ENCODE results near the gene EHMT2.
"Not testable (repeated sequence)": the region's sequence is repeated elsewhere in the genome, so short reads cannot be mapped to it uniquely, and the experiment has no call there.

EHMT2 gene

GRCh38 chr6:31911826-31912585, 14.5 kb upstream of the EHMT2 start:
- DNase-seq = no peak

- not testable (repeated sequence) for DNase-seq
Observed at GRCh38 chr6:31909298-31909697, 11.8 kb upstream of the EHMT2 start.

- DNase-seq = peak in 1 of 2 experiments; percentile 52
Observed at GRCh38 chr6:31908791-31909190, 11.3 kb upstream of the EHMT2 start.

- DNase-seq = not testable (repeated sequence)
Observed at GRCh38 chr6:31908255-31908654, 10.8 kb upstream of the EHMT2 start.

- no peak for DNase-seq
Observed at GRCh38 chr6:31907158-31907813, 9.8 kb upstream of the EHMT2 start.

- DNase-seq = not testable (repeated sequence)
Observed at GRCh38 chr6:31906727-31907126, 9.2 kb upstream of the EHMT2 start.

- no peak for DNase-seq
Observed at GRCh38 chr6:31906122-31906521, 8.6 kb upstream of the EHMT2 start.

GRCh38 chr6:31905041-31905440, 7.5 kb upstream of the EHMT2 start:
- no peak for DNase-seq

GRCh38 chr6:31903957-31904356, 6.5 kb upstream of the EHMT2 start:
- no peak for DNase-seq

GRCh38 chr6:31901953-31902643, 4.6 kb upstream of the EHMT2 start, which contains the start of gene ZBTB12:
Gene ZBTB12, minus strand, starts transcription at chr6:31902086. Its CDS starts 781 bp downstream, at chr6:31901305.
- peak; percentile 93 to 97 for DNase-seq

- peak in 1 of 2 experiments; percentile 44 for DNase-seq
Observed at GRCh38 chr6:31901415-31901952, 4.0 kb upstream of the EHMT2 start.

GRCh38 chr6:31900917-31901414, 3.5 kb upstream of the EHMT2 start:
- DNase-seq = no peak

- DNase-seq = no peak
Observed at GRCh38 chr6:31899882-31900722, 2.6 kb upstream of the EHMT2 start.

- DNase-seq = no peak
Observed at GRCh38 chr6:31899215-31899614, 1.7 kb upstream of the EHMT2 start.

GRCh38 chr6:31898383-31899011, 999 bp upstream of the EHMT2 start:
- peak; percentile 44 to 49 for DNase-seq

- DNase-seq = no peak
Observed at GRCh38 chr6:31896856-31897611, 464 bp downstream of the EHMT2 start.

GRCh38 chr6:31896493-31896855, 1.0 kb downstream of the EHMT2 start:
- no peak for DNase-seq

- DNase-seq = no peak
Observed at GRCh38 chr6:31892821-31893220, 4.7 kb downstream of the EHMT2 start.

GRCh38 chr6:31889331-31889972, 8.0 kb downstream of the EHMT2 start:
- no peak for DNase-seq

Measured in NCI-H1930 (cell line).